HFFc6 (cell line): Measurements from ENCODE around the gene RNF157. TPM values are rescaled to one million over a fixed set of nuclear protein-coding genes. Genes with fewer than 3 reads are reported as not detected.

ENCODE experiments used
- DNase-seq: peaks from one replicate; pipeline ENCODE4 v3.0.0-alpha.2; 2018
- H3K27ac Mint-ChIP-seq: 2 replicates; pipeline ENCODE4 v1.8.0; 2020; ENCODE audit warnings: mild to moderate bottlenecking, mixed read lengths
- H3K27me3 Mint-ChIP-seq: 2 replicates; pipeline ENCODE4 v1.8.0; 2021; ENCODE audit warnings: mild to moderate bottlenecking, moderate library complexity, mixed read lengths; ENCODE audit not compliant: insufficient read depth
- H3K36me3 Mint-ChIP-seq: 2 replicates; pipeline ENCODE4 v1.8.0; 2021; ENCODE audit warnings: low read depth, mixed read lengths
- H3K4me1 Mint-ChIP-seq: 2 replicates; pipeline ENCODE4 v1.8.0; 2020; ENCODE audit warnings: low read depth, mixed read lengths
- H3K4me3 Mint-ChIP-seq: 2 replicates; pipeline ENCODE4 v1.8.0; 2020; ENCODE audit warnings: mild to moderate bottlenecking, moderate library complexity, mixed read lengths
- H3K9me3 Mint-ChIP-seq: 2 replicates; pipeline ENCODE4 v1.8.0; 2020; ENCODE audit warnings: mild to moderate bottlenecking, mixed read lengths
- total RNA-seq, 6 experiments: library from RNA; stranded (reverse); fragmentation: NEBNext Ultra II Directional; extraction: Animal tissue kit (Norgen Biotek cat#: 25700); gene quantifications; 2 replicates in 1 of 6; 3 replicates in 5 of 6; pipeline ENCODE4 v1.2.3, GENCODE V29; 2021
- TF ChIP-seq, protein P1 (sequence below): fragments of 200-600 bp; sonication (generic); IDR thresholded peaks from 2 replicates; pipeline ENCODE4 v1.5.0; 2021; ENCODE audit warnings: antibody characterized with exemption, mild to moderate bottlenecking

RNF157 gene
- total RNA-seq, 6 experiments from 2014 or later, result 0.11 to 0.19 (median 0.18) TPM; not detected in 3

DNA sequence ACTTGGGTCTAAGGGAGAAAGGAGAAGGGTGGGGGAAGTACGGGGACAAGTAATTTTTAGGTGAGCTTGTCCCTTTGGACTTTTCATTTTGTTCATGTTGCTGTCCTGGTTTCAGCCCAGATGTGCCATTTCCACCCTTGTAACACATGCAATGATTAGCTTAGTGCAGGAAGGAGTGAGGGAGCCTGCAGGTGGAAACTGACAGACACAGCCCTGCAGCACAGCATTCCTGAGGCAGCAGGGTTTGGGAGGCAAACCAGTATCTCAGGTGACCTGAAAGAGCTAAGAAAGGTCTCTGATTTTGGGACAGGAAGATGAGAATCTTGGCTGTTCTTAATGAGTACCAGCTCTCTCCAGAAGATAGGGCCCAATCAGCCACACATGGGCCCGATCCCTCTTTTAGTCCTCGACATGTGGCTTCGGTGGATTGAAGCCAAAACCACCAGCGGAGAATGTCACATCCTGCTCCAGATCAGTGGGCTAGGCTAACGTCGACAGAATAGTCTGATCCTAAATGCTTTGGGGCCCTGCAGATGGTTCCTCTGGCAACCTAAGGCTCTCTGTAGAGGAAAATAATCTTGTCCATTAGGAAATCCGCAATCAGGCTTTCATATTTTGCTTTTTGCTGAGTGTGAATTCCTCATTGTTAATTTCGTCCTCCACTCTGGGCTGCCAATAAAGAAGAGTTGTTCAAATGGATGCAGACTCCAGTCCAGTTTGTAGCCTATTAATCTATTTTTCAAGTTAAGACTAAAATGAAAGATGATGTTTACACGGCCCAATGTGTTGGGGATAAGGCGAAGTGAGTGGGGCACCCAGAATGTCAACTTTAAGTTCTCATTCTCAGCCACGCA lies 3.8 kb upstream of the RNF157 start:
- Mint-ChIP-seq H3K4me3 (no peak overlapping the region), H3K36me3 (no peaks in the 10 kb centered on the region), H3K27ac (no peak overlapping the region), H3K27me3 (peaks cover 47% of the 10 kb centered on the region), H3K9me3 (no peaks in the 10 kb centered on the region), H3K4me1 (peaks cover 8% of the 10 kb centered on the region)
- TF ChIP-seq, protein P1, sequence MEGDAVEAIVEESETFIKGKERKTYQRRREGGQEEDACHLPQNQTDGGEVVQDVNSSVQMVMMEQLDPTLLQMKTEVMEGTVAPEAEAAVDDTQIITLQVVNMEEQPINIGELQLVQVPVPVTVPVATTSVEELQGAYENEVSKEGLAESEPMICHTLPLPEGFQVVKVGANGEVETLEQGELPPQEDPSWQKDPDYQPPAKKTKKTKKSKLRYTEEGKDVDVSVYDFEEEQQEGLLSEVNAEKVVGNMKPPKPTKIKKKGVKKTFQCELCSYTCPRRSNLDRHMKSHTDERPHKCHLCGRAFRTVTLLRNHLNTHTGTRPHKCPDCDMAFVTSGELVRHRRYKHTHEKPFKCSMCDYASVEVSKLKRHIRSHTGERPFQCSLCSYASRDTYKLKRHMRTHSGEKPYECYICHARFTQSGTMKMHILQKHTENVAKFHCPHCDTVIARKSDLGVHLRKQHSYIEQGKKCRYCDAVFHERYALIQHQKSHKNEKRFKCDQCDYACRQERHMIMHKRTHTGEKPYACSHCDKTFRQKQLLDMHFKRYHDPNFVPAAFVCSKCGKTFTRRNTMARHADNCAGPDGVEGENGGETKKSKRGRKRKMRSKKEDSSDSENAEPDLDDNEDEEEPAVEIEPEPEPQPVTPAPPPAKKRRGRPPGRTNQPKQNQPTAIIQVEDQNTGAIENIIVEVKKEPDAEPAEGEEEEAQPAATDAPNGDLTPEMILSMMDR, result no peak
- no peak for DNase-seq

DNA sequence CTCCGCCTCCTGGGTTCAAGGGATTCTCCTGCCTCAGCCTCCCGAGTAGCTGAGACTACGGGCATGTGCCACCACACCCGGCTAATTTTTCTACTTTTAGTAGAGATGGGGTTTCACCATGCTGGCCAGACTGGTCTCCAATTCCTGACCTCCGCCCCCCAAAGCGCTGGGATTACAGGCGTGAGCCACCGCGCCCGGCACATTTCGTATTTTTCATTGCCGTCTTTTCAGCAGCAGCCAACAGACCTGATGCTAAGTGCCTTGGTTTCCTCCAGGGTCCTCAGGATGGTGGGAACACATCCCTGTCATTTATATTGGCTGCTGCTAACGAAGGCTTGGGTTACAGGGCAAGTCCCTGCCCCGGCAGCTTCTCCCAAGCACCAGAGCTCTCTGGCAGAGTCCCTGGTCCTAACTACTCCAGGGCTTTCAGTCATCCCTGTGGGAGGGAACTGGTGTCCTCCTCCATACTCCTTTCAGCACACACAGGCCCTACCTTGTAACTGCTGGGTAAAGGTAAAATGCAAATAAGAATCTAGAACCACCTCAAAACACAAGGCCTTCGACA lies 1.5 kb upstream of the RNF157 start:
- Mint-ChIP-seq H3K27ac (no peak overlapping the region), H3K27me3 (peaks cover 53% of the 10 kb centered on the region)

DNA sequence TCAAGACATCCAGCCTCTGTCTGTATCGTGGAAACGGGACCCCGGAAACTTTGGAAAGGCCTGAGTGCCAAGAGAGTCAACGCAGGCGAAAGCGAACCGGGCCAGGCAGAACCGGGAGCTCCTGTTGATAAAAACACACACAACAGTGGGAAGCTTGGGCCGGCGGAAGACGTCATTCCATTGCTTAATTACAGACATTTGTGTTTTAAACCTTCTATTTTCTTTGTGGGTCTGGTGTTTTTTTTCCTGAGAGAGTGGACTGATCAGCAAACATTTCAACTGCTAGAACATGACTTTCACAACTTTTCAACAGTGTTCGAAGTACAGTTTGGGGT lies 878 bp upstream of the RNF157 start:
- no peak for DNase-seq
- TF ChIP-seq, protein P1, result no peak
- Mint-ChIP-seq H3K4me1 (peaks cover 8% of the 10 kb centered on the region), H3K27ac (peak overlapping the region; percentile 57), H3K27me3 (peaks cover 56% of the 10 kb centered on the region), H3K36me3 (no peaks in the 10 kb centered on the region), H3K4me3 (peak overlapping the region; percentile 86), H3K9me3 (no peaks in the 10 kb centered on the region)

More for the DNA sequence above, 1.5 kb upstream of the RNF157 start:
- DNase-seq, result no peak
- peaks cover 8% of the 10 kb centered on the region for H3K4me1 Mint-ChIP-seq
- no peaks in the 10 kb centered on the region for H3K36me3 Mint-ChIP-seq
- H3K4me3 Mint-ChIP-seq, result no peak overlapping the region; the same call in 1 of the 2 replicates
- TF ChIP-seq, protein P1, result no peak
- H3K9me3 Mint-ChIP-seq, result no peaks in the 10 kb centered on the region

DNA sequence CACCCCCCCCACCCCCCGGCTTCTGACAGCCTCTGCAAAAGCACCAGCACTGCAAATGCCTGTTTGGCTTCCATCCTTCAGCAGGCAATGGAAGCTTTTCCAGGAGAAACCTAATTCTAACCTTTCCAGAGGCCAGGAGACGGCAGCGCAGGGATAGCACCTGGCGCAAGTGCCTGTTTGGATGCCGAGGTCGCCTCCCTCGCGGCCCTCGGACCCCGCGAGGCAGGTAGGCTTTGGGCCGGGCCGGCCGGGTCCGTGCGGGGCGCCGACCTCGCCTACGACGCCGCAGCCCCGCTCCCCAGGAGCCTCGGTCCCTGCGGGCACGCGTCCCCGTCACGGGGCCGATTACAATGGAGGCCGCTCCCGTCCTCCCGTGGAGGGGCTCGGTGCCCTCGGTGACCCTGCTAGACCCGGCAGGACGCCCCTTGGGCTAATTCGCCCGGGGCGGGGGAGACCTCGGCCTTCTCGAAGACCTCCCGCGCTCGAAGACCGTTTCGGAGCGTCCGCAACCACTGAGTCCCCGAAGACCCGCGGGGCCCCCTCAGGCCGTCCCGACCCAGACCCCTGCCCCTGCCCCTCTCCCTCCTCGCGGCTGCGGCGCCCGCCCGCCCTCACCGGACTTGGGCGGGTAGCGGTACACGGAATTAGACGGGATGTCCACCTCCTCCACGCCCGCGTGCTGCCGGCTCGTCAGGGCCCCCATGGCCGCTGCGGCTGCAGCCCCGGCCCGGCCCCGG lies 587 bp downstream of the RNF157 start:
- TF ChIP-seq, protein P1, result no peak
- Mint-ChIP-seq H3K4me1 (peaks cover 8% of the 10 kb centered on the region), H3K4me3 (no peak overlapping the region), H3K27ac (no peak overlapping the region), H3K27me3 (peaks cover 47% of the 10 kb centered on the region), H3K36me3 (no peaks in the 10 kb centered on the region), H3K9me3 (no peaks in the 10 kb centered on the region)
- no peak for DNase-seq

DNA sequence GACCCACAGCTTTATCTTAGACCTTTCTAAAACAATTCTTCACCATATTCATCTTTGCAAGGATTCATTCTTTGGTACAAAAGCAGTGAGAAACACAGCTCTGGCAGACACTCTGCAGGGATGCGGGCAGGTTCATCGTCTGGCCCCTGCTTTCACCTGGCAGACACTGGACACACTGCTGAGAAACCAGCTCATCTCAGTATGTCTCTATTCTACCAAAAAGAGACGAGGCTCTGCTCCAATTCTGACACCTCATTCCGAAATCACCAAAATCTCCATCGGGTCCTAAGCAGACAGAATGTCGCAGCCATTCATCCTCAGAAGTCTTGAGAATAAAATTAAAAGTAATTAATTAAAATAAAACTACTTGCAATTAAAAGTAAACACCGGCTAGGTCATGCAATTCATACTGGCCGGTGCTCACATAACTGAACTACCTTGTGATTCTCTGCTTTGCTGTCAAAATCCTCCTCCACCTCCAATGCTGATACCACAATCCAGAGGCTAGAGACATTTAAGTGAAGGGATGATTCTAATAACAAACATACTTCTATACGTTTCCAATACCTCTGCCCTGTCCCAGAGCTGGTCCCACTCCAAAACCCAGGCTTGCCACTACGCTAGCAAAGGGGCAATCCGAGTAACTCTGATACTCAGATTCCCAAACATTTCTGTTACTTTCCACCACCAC lies 1.3 kb downstream of the RNF157 start:
- TF ChIP-seq, protein P1, result no peak
- no peak overlapping the region for H3K4me3 Mint-ChIP-seq
- no peak overlapping the region for H3K27ac Mint-ChIP-seq
- H3K36me3 Mint-ChIP-seq, result no peaks in the 10 kb centered on the region
- peaks cover 43% of the 10 kb centered on the region for H3K27me3 Mint-ChIP-seq
- peaks cover 15% of the 10 kb centered on the region for H3K4me1 Mint-ChIP-seq
- DNase-seq, result no peak
- no peaks in the 10 kb centered on the region for H3K9me3 Mint-ChIP-seq
